ENCODE data around the gene ATG16L2.

DNA sequence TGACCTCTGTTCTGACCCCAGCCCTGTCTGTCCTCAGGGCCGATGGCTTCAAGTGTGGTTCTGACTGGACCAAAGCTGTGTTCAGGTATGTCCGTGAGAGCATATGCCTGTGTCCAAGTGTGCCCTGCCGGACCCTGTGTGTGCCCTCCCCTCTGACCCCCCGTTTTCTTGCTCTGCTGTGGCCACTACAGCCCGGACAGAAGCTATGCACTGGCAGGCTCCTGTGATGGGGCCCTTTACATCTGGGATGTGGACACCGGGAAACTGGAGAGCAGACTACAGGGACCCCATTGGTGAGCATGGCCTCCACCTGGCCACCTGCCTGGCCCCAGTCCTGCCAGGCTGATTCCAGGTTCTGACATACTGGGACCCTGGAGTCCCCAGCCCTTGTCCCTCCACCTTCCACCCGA lies 14.5 kb downstream of the ATG16L2 start:
- TF ChIP-seq POLR2AphosphoS5 (IDR thresholded peaks at IDR 0.05) (no peak), POLR2A (IDR thresholded peaks at IDR 0.05) (no peak)
- TF ChIP-seq, protein P1, sequence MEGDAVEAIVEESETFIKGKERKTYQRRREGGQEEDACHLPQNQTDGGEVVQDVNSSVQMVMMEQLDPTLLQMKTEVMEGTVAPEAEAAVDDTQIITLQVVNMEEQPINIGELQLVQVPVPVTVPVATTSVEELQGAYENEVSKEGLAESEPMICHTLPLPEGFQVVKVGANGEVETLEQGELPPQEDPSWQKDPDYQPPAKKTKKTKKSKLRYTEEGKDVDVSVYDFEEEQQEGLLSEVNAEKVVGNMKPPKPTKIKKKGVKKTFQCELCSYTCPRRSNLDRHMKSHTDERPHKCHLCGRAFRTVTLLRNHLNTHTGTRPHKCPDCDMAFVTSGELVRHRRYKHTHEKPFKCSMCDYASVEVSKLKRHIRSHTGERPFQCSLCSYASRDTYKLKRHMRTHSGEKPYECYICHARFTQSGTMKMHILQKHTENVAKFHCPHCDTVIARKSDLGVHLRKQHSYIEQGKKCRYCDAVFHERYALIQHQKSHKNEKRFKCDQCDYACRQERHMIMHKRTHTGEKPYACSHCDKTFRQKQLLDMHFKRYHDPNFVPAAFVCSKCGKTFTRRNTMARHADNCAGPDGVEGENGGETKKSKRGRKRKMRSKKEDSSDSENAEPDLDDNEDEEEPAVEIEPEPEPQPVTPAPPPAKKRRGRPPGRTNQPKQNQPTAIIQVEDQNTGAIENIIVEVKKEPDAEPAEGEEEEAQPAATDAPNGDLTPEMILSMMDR (IDR thresholded peaks at IDR 0.05), result no peak
